HG02588 (cell line): ENCODE measurements around the gene CBX2.
A peak's percentile ranks its signal among the peaks of the same experiment; 100 is the strongest.

Experiments
- ATAC-seq: cut with Tn5 transposase; IDR thresholded peaks from one replicate; pipeline ENCODE4 v1.9.1; 2021; ENCODE audit warnings: mild to moderate bottlenecking, moderate library complexity; ENCODE audit not compliant: unreplicated experiment

Gene CBX2

GRCh38 chr17:79786930-79787643 lies 9.1 kb downstream of the CBX2 start:
- ATAC-seq = no peak

DNA sequence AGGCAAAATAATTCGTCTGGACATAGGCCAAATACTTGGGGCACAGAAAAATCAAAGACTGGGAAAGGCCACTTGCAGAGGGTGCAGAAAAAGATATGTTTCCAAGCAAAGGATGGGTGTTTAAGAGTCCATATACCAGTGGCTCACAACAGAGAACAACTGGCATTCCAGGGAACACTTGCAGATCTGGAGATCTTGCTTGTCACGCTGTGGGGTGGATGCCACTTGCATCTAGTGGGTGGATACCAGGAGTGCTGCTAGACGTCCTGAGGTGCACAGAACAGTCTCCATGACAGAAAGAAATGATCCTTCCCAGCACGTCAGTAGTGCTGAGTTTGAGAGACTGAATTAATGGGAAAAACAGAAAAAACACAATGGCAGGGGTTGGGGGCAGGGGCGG lies 10.5 kb downstream of the CBX2 start:
- ATAC-seq = no peak

GRCh38 chr17:79788989-79789942 lies 11.3 kb downstream of the CBX2 start:
- ATAC-seq = no peak

DNA sequence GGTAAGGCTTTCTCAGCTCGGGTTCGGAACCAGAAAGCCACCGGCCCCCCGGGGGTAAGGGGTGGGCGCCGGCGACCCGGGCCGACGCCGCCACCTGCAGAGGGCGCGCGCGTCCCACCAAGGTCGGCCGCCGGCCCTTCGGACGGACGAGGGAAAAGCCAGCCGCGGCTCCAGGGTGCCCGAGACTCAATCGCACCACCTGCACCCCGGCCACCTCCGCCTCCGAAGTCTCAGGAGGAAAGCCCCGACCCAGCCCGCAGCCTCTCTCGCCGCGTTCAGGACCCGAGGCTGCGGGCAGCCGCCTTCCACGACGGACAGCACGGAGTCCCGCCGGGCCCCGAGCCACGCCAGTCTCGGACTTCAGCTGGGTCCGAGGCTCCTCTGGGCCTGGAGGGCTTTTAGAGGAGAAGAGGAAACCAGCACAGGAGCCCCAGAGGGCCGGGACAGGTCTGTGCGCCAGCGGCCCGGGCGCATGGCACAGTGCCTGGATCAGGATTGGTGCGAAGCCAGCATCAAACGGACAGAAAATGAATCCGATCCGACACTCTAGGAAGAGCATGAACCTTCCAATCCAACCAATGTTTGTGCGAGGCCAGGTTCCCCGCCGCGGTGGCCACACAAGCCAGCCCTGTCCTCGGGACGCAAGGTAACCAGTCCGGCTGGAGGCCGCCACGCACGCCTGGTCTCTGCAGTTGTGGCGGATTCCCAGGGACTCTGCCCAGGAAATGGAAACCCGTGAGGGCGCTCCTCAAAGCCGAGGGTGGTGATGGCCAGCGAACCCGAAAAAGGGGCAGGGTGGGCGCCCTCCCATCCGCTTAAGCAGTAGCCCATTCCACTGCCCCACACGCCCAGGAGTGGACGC lies 12.2 kb downstream of the CBX2 start:
- ATAC-seq = no peak

DNA sequence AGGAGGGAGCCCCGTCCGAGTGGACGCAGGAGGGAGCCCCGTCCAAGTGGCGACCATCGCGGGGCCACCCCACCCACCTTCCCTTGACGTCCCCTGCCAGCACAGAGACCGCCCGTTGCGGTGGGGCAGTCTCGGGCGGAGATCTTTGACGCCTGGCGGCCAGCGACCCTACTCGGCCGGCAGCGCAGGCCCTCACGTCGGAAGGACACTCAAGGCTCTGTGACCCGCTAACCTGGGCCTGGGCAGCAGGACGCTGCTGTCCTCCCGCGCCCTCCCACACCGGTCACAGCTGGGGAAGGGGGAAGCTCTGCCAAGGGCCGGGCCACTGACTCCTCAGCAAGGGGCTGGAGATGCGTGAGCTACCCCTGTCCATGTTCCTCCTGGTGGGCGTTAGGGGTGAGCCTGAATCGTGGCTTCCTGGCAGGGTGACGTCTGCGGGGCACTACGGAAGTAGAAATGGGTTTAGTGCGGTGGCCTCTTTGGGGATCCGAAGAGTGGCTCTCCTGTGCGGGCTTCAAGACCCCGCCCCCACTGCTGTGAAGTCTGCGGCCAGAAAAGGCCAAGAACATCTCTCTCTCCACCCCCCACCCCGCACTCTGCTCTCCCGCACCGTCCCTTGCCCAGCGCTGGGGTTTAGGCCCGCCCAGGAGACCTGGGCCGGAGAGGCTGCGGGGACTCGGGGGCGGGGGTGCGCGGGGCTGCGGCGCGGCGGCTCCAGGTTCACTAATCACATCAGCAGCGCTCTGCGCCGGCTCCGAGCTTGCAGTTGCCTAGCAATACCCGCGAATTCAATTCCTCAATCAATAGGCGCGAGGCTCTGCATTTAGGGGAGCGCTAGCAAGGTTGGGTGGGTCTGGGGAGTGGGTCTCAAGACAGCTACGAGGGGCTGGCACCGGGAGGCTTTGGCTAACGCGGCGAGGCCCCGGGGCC lies 13.1 kb downstream of the CBX2 start:
- ATAC-seq = no peak

- no peak for ATAC-seq
Observed at GRCh38 chr17:79791735-79792161, 13.8 kb downstream of the CBX2 start.

DNA sequence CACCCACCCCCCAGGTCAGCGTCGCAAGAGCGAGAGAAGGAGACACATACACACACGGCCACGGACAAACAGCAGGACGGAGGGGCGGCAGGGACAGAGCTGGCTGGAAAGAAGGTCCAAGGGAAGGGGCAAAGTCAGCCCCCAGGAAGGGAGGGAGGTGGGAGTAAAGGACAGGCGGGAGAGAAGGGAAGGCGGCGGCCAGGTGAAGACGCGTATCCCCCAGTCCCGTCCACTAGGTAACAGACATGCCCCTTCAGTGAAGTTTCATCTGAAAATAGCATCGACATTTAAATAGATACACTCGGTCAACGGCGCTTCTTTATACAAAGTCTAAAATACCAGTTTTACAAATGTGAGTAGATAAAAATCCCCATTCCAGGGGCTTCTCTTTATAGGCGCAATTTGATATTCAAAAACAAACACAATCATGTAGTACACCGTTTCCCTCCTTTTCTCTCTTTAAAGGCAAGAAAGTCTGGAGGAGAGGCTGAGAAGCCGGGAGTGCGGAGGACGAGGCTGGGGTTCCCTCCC lies 14.5 kb downstream of the CBX2 start:
- no peak for ATAC-seq

DNA sequence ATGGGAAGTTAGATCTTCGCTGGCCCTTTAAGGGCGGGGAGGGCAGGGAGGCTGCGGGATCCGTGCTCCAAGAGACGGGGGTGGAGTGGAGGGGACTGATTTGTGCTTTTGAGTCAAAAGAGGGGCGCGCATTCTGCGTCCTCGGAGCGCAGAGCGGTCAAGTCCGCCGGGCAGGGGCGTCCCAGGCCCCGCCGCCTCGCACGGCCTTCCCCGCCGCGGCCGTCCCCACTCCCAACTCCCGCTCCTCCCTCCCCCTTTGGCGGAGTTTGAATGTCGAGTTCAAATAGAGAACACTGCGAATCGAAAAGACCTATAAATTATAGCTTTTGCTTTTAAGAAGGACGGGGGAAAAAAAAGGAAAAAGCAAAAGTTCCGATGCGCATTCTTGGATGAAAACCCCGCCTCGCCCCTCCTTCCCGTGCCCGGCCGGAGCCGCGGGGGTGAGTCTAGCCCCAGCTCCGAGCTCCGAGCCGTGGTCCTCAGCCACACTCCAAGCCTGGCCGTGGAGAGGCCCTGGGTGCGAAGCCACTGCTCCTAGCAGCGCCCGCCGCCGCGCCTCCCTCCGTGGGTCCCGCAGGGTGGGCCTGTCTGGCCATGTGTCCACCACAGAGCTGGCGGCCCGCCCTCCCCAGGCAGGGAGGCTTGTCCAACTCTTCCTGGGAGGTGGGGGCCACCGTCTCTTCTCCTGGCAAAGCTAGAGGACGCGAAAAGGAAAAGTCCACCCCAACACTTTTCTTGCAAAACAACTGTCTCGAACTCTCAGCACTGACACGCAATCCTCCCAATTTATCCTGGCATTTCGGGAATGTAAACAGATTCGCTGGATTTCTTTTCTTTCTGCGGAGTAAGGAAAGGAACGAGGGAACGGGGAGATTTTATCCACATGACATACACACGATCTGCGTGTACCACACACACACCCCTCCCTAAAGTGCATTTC lies 15.3 kb downstream of the CBX2 start:
- ATAC-seq = no peak

DNA sequence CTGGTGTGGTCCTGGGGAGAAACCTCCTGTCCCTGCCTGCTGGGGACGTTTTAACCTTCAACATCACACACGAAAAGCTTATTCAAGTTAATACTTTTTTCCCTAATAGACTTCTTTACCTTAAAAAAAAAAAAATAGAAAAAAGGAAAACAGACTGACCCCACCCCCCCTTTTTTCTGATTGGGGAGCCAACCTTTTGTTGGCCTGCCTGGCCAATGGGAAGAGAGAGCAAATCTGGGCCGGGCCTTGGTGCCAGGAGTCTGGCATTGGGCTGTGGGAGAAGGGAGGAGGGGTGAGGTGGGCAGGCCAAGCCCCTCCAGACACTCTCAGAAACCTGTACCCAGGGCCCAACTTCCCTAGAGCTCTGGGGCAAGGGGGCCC lies 16.0 kb downstream of the CBX2 start:
- ATAC-seq = no peak

GRCh38 chr17:79794659-79795511 lies 16.9 kb downstream of the CBX2 start:
- no peak for ATAC-seq

DNA sequence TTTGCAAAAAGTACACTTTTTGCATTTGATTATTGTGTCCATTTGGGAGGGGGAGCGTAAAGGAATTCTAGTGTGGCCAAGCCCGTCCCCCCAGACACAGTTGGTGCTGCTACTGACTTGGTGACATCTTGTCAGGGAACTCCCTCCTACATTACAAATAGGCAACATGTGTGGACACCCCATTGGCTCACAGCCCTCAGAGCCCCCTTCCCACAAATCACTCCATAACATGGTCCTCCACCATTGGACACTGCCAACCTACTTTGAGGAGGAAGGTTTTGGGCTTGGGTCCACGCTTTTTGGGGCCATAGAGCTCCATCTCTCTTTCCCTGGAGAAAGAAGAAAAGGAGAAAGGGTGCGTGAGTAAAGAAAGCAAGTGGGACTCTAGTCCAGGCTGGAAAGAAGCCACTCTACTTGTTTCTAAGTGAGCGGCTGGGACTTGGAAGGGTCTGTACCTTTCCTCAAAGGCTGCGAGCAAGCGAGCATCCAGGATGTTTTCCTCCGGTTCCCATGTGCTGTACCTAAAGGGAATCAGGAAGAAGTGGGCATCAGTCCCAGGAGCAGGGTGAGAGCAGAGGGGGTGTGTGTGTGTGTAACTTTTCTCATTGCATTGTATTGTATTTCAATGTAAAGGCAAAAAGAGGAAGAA lies 18.0 kb downstream of the CBX2 start:
- ATAC-seq = no peak

DNA sequence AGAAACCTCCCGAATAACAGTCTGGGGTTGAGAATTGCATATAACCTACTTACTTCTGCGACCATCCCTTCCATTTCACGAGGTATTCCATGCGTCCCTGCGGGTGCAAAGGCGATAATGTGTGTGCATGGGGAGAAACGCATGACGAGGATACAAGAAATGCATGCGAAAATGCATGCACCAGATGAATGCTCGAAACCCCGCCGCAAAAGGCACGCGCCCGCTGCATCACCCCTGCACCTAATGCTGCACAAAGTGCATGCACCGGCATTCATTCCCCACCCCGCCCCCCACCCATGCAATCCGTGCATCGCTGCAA lies 18.5 kb downstream of the CBX2 start:
- ATAC-seq = no peak

- peak; percentile 80 for ATAC-seq
Observed at GRCh38 chr17:79796763-79797491, 19.0 kb downstream of the CBX2 start, which contains the start of gene CBX8. Gene CBX8 (minus strand): TSS chr17:79797077. CDS start chr17:79796998, 79 bp downstream.

DNA sequence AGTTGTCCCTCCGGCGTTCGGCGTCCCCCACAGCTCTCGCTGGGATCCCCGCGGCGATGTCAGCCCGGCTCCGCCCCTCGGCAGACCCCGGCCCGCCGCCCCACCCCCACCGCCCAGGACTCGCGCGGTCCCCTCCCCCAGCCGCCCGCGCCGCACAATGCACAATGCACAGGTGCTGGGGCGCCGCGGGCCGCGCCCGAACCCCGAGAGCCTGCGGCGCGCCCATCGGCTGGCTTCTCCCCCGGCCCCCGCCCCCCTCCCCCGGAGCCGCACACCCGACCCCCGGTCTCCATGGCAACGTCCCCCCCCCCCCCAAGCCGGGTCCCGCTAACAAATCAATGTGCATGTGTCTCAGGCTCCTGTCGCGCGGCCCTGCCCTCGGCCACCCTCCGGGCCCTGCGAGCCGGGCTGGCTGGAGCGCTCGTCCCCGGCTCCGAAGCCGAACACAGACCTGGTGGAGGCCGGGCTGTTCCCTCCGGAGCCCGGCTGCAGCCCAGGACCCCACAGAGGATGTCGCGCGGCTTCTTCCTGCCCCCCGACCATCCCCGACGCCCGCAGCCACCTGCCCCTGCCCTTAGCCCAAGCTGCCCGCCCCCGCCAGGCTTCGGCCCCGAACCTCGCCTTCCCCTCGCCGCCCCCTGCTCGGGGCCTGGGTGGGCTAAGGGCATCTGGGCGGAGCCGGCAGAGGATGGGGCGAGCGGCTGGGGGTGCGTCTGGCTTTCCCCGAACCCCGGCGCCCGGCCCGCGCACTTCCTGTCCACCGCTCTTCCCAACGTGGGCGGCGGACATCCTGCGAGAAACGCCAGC lies 19.7 kb downstream of the CBX2 start:
- ATAC-seq = no peak

DNA sequence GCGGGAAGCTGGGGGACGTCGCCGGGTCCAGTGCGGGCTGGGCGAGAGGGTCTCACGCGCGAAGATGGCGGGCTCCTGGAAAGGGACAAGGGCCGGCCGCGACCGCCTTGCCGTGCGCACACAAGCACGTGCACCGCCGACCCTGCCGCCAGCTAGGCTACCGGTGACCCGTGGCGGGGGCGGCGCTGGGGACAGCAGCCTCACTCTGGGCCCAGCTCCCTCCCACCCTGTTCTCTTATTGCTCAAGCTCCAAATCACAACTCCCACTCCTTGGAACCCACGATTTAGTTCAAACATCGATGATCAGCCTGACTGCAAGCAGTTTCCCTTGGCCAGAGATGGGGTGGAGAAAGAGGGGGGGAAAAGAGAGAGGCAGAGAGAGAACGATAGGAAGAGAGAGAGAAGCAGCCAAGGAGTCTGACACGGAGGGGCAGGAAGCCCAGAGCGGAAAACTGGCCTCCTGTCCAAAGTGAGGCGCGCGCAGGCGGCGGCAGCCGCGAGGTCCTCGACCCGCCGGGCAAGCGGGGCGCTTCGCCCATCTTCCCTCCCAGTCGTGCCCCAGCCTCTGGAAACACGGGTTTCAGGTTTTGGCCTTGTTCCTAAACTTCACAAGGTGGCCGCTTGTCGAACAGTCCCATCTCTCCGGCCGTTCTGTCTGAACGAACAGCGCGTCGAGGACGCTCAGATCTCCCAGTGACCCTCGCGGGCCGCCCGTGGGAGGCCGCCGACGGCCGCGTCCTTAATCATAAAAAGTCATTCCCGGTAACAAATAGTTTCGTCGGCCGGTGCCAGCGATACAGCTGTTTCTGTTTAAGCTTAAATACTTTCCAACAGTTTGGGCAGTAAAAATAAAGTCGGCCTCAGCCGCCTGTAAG lies 20.6 kb downstream of the CBX2 start:
- ATAC-seq = no peak
